Liver (tissue), 3 donors: Measurements from ENCODE around the gene ALDH1B1.

Experiments used
- CTCF ChIP-seq: fragments of 150-350 bp; IDR thresholded peaks from 2 replicates; pipeline ENCODE4 v1.5.1; 2017; ENCODE audit warnings: improper control_type of control experiment, low read depth, low read length; ENCODE audit not compliant: missing input control
- EGR1 ChIP-seq, 2 donors: IDR thresholded peaks; 2 replicates each; pipeline ENCODE4 v1.6.1; 2016 to 2018; ENCODE audit warnings: antibody characterized with exemption in 2 of 2, low read depth in 2 of 2
- REST ChIP-seq: IDR thresholded peaks from 2 replicates; pipeline ENCODE4 v1.6.1; 2016; ENCODE audit warnings: antibody characterized with exemption, mild to moderate bottlenecking
- YY1 ChIP-seq: IDR thresholded peaks from 2 replicates; pipeline ENCODE4 v1.6.1; 2016; ENCODE audit warnings: antibody characterized with exemption, mild to moderate bottlenecking
- donor health status: healthy.
- donor health status: healthy.

GRCh38 chr9:38384990-38385848 lies 7.3 kb upstream of the ALDH1B1 start:
- TF ChIP-seq CTCF = no peak
- no peak for TF ChIP-seq YY1
- no peak for TF ChIP-seq REST
- no peak for TF ChIP-seq EGR1 (IDR thresholded peaks at IDR 0.05; ENCODE audit: low read depth in 2 of 2)
